OCI-LY7 (cell line): Measurements from ENCODE around the gene SLC6A17. TPM values are rescaled to one million over a fixed set of nuclear protein-coding genes. Genes with fewer than 3 reads are reported as not detected.

Source experiments
- BruUV-seq: library from RNA; stranded (reverse); fragments of 400-500 nt; replicated peaks from 2 replicates; lab custom pipeline; 2021; lab: Mats Ljungman, UMichigan
- CTCF ChIA-PET: fragments of 300-600 bp; sonication (Branson Sonifier 250); formaldehyde crosslinking; loops from one replicate; lab custom pipeline; 2022; ENCODE audit warnings: antibody characterized with exemption; ENCODE audit not compliant: unreplicated experiment; lab: Charles Lee
- POLR2A ChIA-PET: fragments of 300-600 bp; sonication (Branson Sonifier 250); formaldehyde crosslinking; loops from one replicate; lab custom pipeline; 2022; ENCODE audit warnings: antibody characterized with exemption; lab: Charles Lee
- DNase-seq: peaks from one replicate; pipeline ENCODE4 v3.0.0-alpha.2; 2015; ENCODE audit warnings: low spot score
- H2AFZ ChIP-seq: fragments of 200-600 bp; sonication (generic), shearing (Covaris generic); 2 replicates; pipeline ENCODE4 v1.6.1; 2014; ENCODE audit warnings: mild to moderate bottlenecking, antibody characterized with exemption, low read length, moderate library complexity
- H3K27ac ChIP-seq: fragments of 200-600 bp; sonication (generic); 2 replicates; pipeline ENCODE4 v1.5.1; 2014; ENCODE audit warnings: mixed run types, low read depth, mild to moderate bottlenecking, moderate library complexity, low read length, inconsistent platforms; ENCODE audit not compliant: poor library complexity, severe bottlenecking
- H3K36me3 ChIP-seq: fragments of 200-600 bp; sonication (generic); 2 replicates; pipeline ENCODE4 v1.6.1; 2014; ENCODE audit warnings: mild to moderate bottlenecking, antibody characterized with exemption, low read length, moderate library complexity, mixed read lengths; ENCODE audit not compliant: insufficient read depth
- H3K4me1 ChIP-seq: fragments of 200-600 bp; sonication (generic); 2 replicates; pipeline ENCODE4 v1.5.1; 2014; ENCODE audit warnings: mild to moderate bottlenecking, low read length; ENCODE audit not compliant: insufficient read depth, poor library complexity, severe bottlenecking
- H3K4me2 ChIP-seq: fragments of 200-600 bp; sonication (generic); 2 replicates; pipeline ENCODE4 v1.6.1; 2014; ENCODE audit warnings: mild to moderate bottlenecking, low read length
- H3K4me3 ChIP-seq: fragments of 200-600 bp; sonication (generic); 2 replicates; pipeline ENCODE4 v1.5.1; 2014; ENCODE audit warnings: mild to moderate bottlenecking, low read depth, low read length; ENCODE audit not compliant: poor library complexity, severe bottlenecking
- H3K79me2 ChIP-seq: fragments of 200-600 bp; sonication (generic); 2 replicates; pipeline ENCODE4 v1.6.1; 2016; ENCODE audit warnings: low read depth, mild to moderate bottlenecking, low read length, moderate library complexity, mixed read lengths; ENCODE audit not compliant: insufficient read depth
- H3K9me2 ChIP-seq: fragments of 200-600 bp; sonication (generic); 2 replicates; pipeline ENCODE4 v1.6.1; 2016; ENCODE audit warnings: mild to moderate bottlenecking, low read length, mixed read lengths; ENCODE audit not compliant: insufficient read depth
- H3K9me3 ChIP-seq: fragments of 200-600 bp; sonication (generic); 2 replicates; pipeline ENCODE4 v1.6.1; 2014; ENCODE audit warnings: mild to moderate bottlenecking, mixed run types, low read length, mixed read lengths
- H4K20me1 ChIP-seq: fragments of 200-600 bp; sonication (generic); 2 replicates; pipeline ENCODE4 v1.6.1; 2014; ENCODE audit warnings: mild to moderate bottlenecking, antibody characterized with exemption, low read length, moderate library complexity, mixed read lengths; ENCODE audit not compliant: insufficient read depth
- CTCF ChIP-seq: fragments of 200-600 bp; sonication (generic); conservative IDR thresholded peaks from 2 replicates; pipeline ENCODE4 v1.5.1; 2014; ENCODE audit warnings: mild to moderate bottlenecking, antibody characterized with exemption, low read length, moderate library complexity, mixed read lengths
- EZH2phosphoT487 ChIP-seq: fragments of 200-600 bp; sonication (generic); IDR thresholded peaks from 2 replicates; pipeline ENCODE4 v1.6.1; 2018; ENCODE audit warnings: low read depth, borderline replicate concordance, mild to moderate bottlenecking, mixed run types, antibody characterized with exemption, low read length, moderate library complexity, mixed read lengths
- intact Hi-C: fragments of 100-400 bp; cut with micrococcal nuclease; formaldehyde crosslinking; loops from one replicate; pipeline ENCODE4 v1.10.0; 2022; ENCODE audit not compliant: unreplicated experiment
- total RNA-seq, 2 experiments: library from RNA; depleted of rRNA in 1 of 2; stranded (reverse); fragments of >200 nt in 1 of 2; shearing (Covaris generic) in 1 of 2; gene quantifications; 2 replicates each; pipeline ENCODE4 v1.2.3, GENCODE V29; 2014 to 2022

SLC6A17 gene
- total RNA-seq, 2 experiments from 2014 or later, result not detected

- H3K36me3 ChIP-seq, result no peaks in the 10 kb centered on the region
- H3K4me2 ChIP-seq, result no peak overlapping the region
- BruUV-seq, result no TSS peak
- H3K9me3 ChIP-seq, result no peaks in the 10 kb centered on the region
- no peaks in the 10 kb centered on the region for H3K79me2 ChIP-seq
- no peak overlapping the region for H2AFZ ChIP-seq
- CTCF ChIA-PET, result no interaction called here
- H3K4me3 ChIP-seq, result no peak overlapping the region
- intact Hi-C loops, result no loop called here
- H3K9me2 ChIP-seq, result no peaks in the 10 kb centered on the region
- TF ChIP-seq CTCF (no peak), EZH2phosphoT487 (no peak)
- POLR2A ChIA-PET, result interaction anchor here (0.7 kb wide), 1 partner anchor 322 kb away, joined by 3 read pairs; no protein-coding TSS in a partner anchor
- H3K4me1 ChIP-seq, result no peaks in the 10 kb centered on the region
- H4K20me1 ChIP-seq, result no peaks in the 10 kb centered on the region
- H3K27ac ChIP-seq, result no peak overlapping the region
- no peak for DNase-seq
Observed at GRCh38 chr1:110186558-110186957, 36.3 kb downstream of the SLC6A17 start.

- no peaks in the 10 kb centered on the region for H3K9me2 ChIP-seq
- no peaks in the 10 kb centered on the region for H4K20me1 ChIP-seq
- H3K79me2 ChIP-seq, result no peaks in the 10 kb centered on the region
- no peak overlapping the region for H3K4me3 ChIP-seq
- no peaks in the 10 kb centered on the region for H3K36me3 ChIP-seq
- no peak overlapping the region for H3K27ac ChIP-seq
- no peak overlapping the region for H3K4me2 ChIP-seq
- no TSS peak for BruUV-seq
- TF ChIP-seq CTCF (no peak), EZH2phosphoT487 (no peak)
- no peaks in the 10 kb centered on the region for H3K4me1 ChIP-seq
- ChIA-PET POLR2A (interaction anchor here (0.7 kb wide), 1 partner anchor 321 kb away, joined by 3 read pairs; no protein-coding TSS in a partner anchor), CTCF (no interaction called here)
- H2AFZ ChIP-seq, result no peak overlapping the region
- intact Hi-C loops, result no loop called here
- DNase-seq, result no peak
- no peaks in the 10 kb centered on the region for H3K9me3 ChIP-seq
Observed at GRCh38 chr1:110187139-110187890, 37.0 kb downstream of the SLC6A17 start.

GRCh38 chr1:110188035-110188618, 37.8 kb downstream of the SLC6A17 start:
- H2AFZ ChIP-seq, result no peak overlapping the region
- H3K79me2 ChIP-seq, result no peaks in the 10 kb centered on the region
- no peak overlapping the region for H3K4me2 ChIP-seq
- H3K4me3 ChIP-seq, result no peak overlapping the region
- no peaks in the 10 kb centered on the region for H3K4me1 ChIP-seq
- TF ChIP-seq EZH2phosphoT487 (no peak), CTCF (no peak)
- intact Hi-C loops, result no loop called here
- H4K20me1 ChIP-seq, result no peaks in the 10 kb centered on the region
- ChIA-PET CTCF (no interaction called here), POLR2A (no interaction called here)
- H3K9me2 ChIP-seq, result no peaks in the 10 kb centered on the region
- BruUV-seq, result no TSS peak
- H3K36me3 ChIP-seq, result no peaks in the 10 kb centered on the region
- H3K27ac ChIP-seq, result no peak overlapping the region
- H3K9me3 ChIP-seq, result no peaks in the 10 kb centered on the region
- no peak for DNase-seq
